SU-DHL-6 (cell line): ENCODE data around the gene RUNX2.

ENCODE experiments used
- H2AFZ ChIP-seq: fragments of 200-600 bp; sonication (generic); 2 replicates; pipeline ENCODE4 v1.6.1; 2014; ENCODE audit warnings: low read depth, mild to moderate bottlenecking, moderate library complexity, mixed read lengths, antibody characterized with exemption, low read length; ENCODE audit not compliant: severe bottlenecking
- H3F3A ChIP-seq: fragments of 200-600 bp; shearing (Covaris generic); 2 replicates; pipeline ENCODE4 v1.6.0; 2016; ENCODE audit warnings: antibody characterized with exemption, mild to moderate bottlenecking; ENCODE audit not compliant: insufficient read depth
- H3K27ac ChIP-seq: fragments of 200-600 bp; sonication (generic); 2 replicates; pipeline ENCODE4 v1.5.1; 2016; ENCODE audit warnings: low read depth, mild to moderate bottlenecking, low read length, moderate library complexity, mixed read lengths
- H3K27me3 ChIP-seq: fragments of 200-600 bp; sonication (generic), shearing (Covaris generic); 2 replicates; pipeline ENCODE4 v1.6.0; 2014; ENCODE audit warnings: mild to moderate bottlenecking, low read length
- H3K36me3 ChIP-seq: fragments of 200-600 bp; sonication (generic); 2 replicates; pipeline ENCODE4 v1.6.1; 2014; ENCODE audit warnings: mild to moderate bottlenecking, low read length, mixed read lengths
- H3K4me2 ChIP-seq: fragments of 300-600, 200-600 bp; shearing (Covaris generic), sonication (generic); 2 replicates; pipeline ENCODE4 v1.6.0; 2014; ENCODE audit warnings: low read length, low read depth, mild to moderate bottlenecking; ENCODE audit not compliant: poor library complexity, severe bottlenecking
- H3K4me3 ChIP-seq: fragments of 200-600 bp; sonication (generic); 2 replicates; pipeline ENCODE4 v1.5.1; 2014; ENCODE audit warnings: antibody characterized with exemption, low read length, mild to moderate bottlenecking, mixed read lengths; ENCODE audit not compliant: insufficient read depth, poor library complexity, severe bottlenecking
- H3K79me2 ChIP-seq: fragments of 200-600 bp; sonication (generic); 2 replicates; pipeline ENCODE4 v1.6.1; 2014; ENCODE audit warnings: mild to moderate bottlenecking, low read length, moderate library complexity; ENCODE audit not compliant: insufficient read depth
- H3K9ac ChIP-seq: fragments of 200-600 bp; sonication (generic); 2 replicates; pipeline ENCODE4 v1.7.0; 2014; ENCODE audit warnings: mild to moderate bottlenecking, low read length
- H3K9me2 ChIP-seq: fragments of 200-600 bp; sonication (generic); replicated peaks from 2 replicates; pipeline ENCODE4 v1.6.1; 2014; ENCODE audit warnings: low read length; ENCODE audit not compliant: insufficient read depth
- H3K9me3 ChIP-seq: fragments of 200-600 bp; sonication (generic); 2 replicates; pipeline ENCODE4 v1.6.1; 2014; ENCODE audit warnings: low read length, mixed read lengths; ENCODE audit not compliant: insufficient read depth
- H4K20me1 ChIP-seq: fragments of 200-600 bp; sonication (generic); 2 replicates; pipeline ENCODE4 v1.6.1; 2014; ENCODE audit warnings: low read depth, mild to moderate bottlenecking, antibody characterized with exemption, low read length, moderate library complexity, mixed read lengths
- EZH2phosphoT487 ChIP-seq: fragments of 200-600 bp; sonication (generic), shearing (Covaris generic); conservative IDR thresholded peaks from 2 replicates; pipeline ENCODE4 v1.6.1; 2018; ENCODE audit warnings: mild to moderate bottlenecking, antibody characterized with exemption, low read length, moderate library complexity, mixed read lengths
- TF ChIP-seq, protein P1 (sequence below): fragments of 200-600 bp; sonication (generic); IDR thresholded peaks from one replicate; pipeline ENCODE4 v1.5.1; 2017; ENCODE audit warnings: antibody characterized with exemption, mild to moderate bottlenecking, low read length, moderate library complexity; ENCODE audit not compliant: insufficient read depth, poor library complexity, severe bottlenecking

The RUNX2 gene

DNA sequence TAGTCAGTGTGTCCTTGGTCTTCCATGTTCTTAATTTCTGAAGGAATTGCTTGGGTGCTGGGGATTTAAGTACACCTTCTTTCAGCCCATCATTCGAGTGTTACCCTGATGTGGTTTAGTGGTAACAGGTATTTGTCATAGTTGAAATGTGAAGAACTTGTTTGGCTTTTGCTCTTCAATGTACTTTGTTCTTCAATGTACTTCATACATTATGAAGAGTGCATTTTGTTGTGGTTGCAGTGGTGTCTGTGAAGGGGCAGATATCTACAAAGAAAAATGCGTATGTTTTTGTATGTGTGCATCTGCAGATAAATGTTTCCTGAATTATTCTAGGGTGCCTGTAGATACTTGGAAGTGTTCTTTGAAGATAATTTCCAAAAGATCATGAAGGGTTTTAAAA is 160.8 kb downstream of the RUNX2 start:
- Histone ChIP-seq H3F3A (no peaks in the 10 kb centered on the region), H3K79me2 (no peaks in the 10 kb centered on the region), H3K36me3 (no peaks in the 10 kb centered on the region), H2AFZ (no peak overlapping the region), H3K4me3 (no peak overlapping the region), H3K9ac (no peak overlapping the region), H3K27ac (no peak overlapping the region), H3K9me3 (no peaks in the 10 kb centered on the region), H4K20me1 (no peaks in the 10 kb centered on the region), H3K4me2 (no peak overlapping the region), H3K9me2 (no peaks in the 10 kb centered on the region), H3K27me3 (no peaks in the 10 kb centered on the region)
- TF ChIP-seq EZH2phosphoT487: no peak
- TF ChIP-seq, protein P1, sequence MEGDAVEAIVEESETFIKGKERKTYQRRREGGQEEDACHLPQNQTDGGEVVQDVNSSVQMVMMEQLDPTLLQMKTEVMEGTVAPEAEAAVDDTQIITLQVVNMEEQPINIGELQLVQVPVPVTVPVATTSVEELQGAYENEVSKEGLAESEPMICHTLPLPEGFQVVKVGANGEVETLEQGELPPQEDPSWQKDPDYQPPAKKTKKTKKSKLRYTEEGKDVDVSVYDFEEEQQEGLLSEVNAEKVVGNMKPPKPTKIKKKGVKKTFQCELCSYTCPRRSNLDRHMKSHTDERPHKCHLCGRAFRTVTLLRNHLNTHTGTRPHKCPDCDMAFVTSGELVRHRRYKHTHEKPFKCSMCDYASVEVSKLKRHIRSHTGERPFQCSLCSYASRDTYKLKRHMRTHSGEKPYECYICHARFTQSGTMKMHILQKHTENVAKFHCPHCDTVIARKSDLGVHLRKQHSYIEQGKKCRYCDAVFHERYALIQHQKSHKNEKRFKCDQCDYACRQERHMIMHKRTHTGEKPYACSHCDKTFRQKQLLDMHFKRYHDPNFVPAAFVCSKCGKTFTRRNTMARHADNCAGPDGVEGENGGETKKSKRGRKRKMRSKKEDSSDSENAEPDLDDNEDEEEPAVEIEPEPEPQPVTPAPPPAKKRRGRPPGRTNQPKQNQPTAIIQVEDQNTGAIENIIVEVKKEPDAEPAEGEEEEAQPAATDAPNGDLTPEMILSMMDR: no peak

DNA sequence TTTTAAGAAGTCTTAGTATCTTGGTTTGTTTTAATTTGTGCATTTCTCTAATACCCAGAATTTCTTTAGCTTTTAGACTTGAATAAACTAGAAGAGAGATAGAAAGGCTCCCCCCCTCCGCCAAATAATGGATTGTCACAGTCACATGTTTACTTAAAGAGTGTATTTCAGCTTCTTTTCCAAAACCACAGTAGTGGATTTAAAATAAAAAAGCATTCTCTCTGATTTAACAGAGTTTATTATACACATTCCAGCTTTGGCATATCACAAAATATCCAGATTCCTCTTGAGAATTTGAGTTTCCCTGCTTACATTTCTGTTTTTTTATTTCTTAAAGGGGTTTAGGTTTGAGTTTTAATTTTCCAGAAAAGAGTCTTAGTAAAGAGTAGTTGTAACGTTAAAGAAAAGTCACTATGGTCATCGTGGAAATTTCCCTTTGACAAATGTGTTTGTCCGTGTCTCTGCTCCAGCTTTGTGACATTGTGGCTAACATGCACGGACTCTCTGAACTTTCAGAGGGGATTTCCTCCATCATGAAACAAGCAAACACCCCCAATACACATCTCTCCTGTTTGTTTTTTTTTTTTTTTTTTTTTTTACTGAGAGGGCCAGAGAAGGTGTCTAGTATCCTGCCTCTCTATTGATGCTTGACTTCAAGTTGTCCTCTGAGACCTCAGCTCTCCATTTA is 163.1 kb downstream of the RUNX2 start:
- no peaks in the 10 kb centered on the region for H3K27me3 ChIP-seq
- H4K20me1 ChIP-seq: no peaks in the 10 kb centered on the region
- no peaks in the 10 kb centered on the region for H3K9me2 ChIP-seq
- H3K36me3 ChIP-seq: no peaks in the 10 kb centered on the region
- no peak overlapping the region for H3K9ac ChIP-seq
- H3K4me2 ChIP-seq: no peak overlapping the region
- no peaks in the 10 kb centered on the region for H3F3A ChIP-seq
- H3K4me3 ChIP-seq: no peak overlapping the region
- no peaks in the 10 kb centered on the region for H3K9me3 ChIP-seq
- H3K27ac ChIP-seq: no peak overlapping the region
- H2AFZ ChIP-seq: no peak overlapping the region
- no peaks in the 10 kb centered on the region for H3K79me2 ChIP-seq
- no peak for TF ChIP-seq EZH2phosphoT487
- TF ChIP-seq, protein P1: no peak

DNA sequence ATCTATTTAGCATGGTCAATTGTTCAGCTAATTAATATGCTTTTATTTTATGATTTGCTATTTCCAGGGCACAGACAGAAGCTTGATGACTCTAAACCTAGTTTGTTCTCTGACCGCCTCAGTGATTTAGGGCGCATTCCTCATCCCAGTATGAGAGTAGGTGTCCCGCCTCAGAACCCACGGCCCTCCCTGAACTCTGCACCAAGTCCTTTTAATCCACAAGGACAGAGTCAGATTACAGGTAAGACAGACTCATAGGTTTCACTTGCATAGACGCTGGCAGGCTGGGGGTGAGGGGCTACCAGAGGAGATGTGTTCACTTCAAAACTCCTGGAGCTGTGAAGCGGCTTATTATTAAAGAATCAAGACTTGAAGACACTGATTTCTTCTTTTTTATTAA is 163.7 kb downstream of the RUNX2 start:
- H3K4me2 ChIP-seq: no peak overlapping the region
- H3K4me3 ChIP-seq: no peak overlapping the region
- no peak overlapping the region for H3K9ac ChIP-seq
- TF ChIP-seq, protein P1: no peak
- no peak for TF ChIP-seq EZH2phosphoT487
- H3K27ac ChIP-seq: no peak overlapping the region
- H3K79me2 ChIP-seq: no peaks in the 10 kb centered on the region
- H3F3A ChIP-seq: no peaks in the 10 kb centered on the region
- no peaks in the 10 kb centered on the region for H3K9me2 ChIP-seq
- no peaks in the 10 kb centered on the region for H3K36me3 ChIP-seq
- no peaks in the 10 kb centered on the region for H3K27me3 ChIP-seq
- no peaks in the 10 kb centered on the region for H3K9me3 ChIP-seq
- no peak overlapping the region for H2AFZ ChIP-seq
- no peaks in the 10 kb centered on the region for H4K20me1 ChIP-seq
